HepG2 (cell line): Measurements from ENCODE around the gene DUS3L.

ENCODE experiments used
- EZH2 ChIP-seq: conservative IDR thresholded peaks from 2 replicates; pipeline ENCODE4 v1.6.1; 2012; ENCODE audit warnings: mild to moderate bottlenecking, low read depth, low read length, moderate library complexity
- MTA3 ChIP-seq: sonication (generic); formaldehyde crosslinking; IDR thresholded peaks from 2 replicates; pipeline ENCODE4 v1.4.0; 2020; ENCODE audit warnings: missing genetic modification reagents
- SOX5 ChIP-seq: IDR thresholded peaks from 2 replicates; pipeline ENCODE4 v1.6.1; 2016; ENCODE audit warnings: borderline replicate concordance
- ZNF235 ChIP-seq: sonication (generic); formaldehyde crosslinking; IDR thresholded peaks from 2 replicates; pipeline ENCODE4 v1.8.1; 2023; ENCODE audit warnings: mild to moderate bottlenecking, missing genetic modification reagents, borderline replicate concordance
- ZNF274 ChIP-seq: sonication (generic); formaldehyde crosslinking; IDR thresholded peaks from 2 replicates; pipeline ENCODE4 v1.5.1; 2020; ENCODE audit warnings: mild to moderate bottlenecking, missing genetic modification reagents
- TF ChIP-seq, protein P1 (sequence below): sonication (generic); formaldehyde crosslinking; IDR thresholded peaks from 2 replicates; pipeline ENCODE4 v1.5.0; 2020; ENCODE audit warnings: mild to moderate bottlenecking, missing genetic modification reagents, moderate library complexity

DNA sequence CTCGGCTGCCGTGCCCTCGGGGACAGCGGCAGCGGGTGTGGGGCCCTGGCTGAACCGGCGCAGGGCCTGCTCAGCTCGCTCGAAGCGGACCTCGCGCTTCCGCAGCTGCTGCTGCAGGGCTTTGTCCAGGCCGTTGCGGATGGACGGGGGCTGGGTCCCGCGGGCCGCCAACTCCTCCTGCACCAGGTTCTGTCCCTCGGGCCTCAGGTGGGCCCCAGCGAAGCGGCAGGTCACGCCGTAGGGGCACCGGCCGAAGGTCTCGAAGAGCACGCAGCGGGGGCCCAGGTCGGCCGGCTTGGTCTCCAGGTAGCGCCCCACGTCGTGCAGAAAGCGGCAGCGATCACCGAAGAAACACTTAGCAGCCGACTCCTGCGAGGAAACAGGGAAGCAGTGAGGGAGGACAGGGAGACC is 1.6 kb downstream of the DUS3L start:
- TF ChIP-seq SOX5 (CRISPR knock-in tag) (no peak), ZNF274 (CRISPR knock-in tag) (no peak), MTA3 (CRISPR knock-in tag) (no peak), ZNF235 (CRISPR knock-in tag) (no peak), EZH2 (no peak)
- TF ChIP-seq, protein P1, sequence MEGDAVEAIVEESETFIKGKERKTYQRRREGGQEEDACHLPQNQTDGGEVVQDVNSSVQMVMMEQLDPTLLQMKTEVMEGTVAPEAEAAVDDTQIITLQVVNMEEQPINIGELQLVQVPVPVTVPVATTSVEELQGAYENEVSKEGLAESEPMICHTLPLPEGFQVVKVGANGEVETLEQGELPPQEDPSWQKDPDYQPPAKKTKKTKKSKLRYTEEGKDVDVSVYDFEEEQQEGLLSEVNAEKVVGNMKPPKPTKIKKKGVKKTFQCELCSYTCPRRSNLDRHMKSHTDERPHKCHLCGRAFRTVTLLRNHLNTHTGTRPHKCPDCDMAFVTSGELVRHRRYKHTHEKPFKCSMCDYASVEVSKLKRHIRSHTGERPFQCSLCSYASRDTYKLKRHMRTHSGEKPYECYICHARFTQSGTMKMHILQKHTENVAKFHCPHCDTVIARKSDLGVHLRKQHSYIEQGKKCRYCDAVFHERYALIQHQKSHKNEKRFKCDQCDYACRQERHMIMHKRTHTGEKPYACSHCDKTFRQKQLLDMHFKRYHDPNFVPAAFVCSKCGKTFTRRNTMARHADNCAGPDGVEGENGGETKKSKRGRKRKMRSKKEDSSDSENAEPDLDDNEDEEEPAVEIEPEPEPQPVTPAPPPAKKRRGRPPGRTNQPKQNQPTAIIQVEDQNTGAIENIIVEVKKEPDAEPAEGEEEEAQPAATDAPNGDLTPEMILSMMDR (CRISPR knock-in tag) = no peak
